DOHH2 (cell line): ENCODE measurements around the gene ART5.

Experiments
- H3F3A ChIP-seq: fragments of 200-600 bp; sonication (generic), shearing (Covaris generic); 2 replicates; pipeline ENCODE4 v1.6.0; 2016; ENCODE audit warnings: antibody characterized with exemption, mild to moderate bottlenecking; ENCODE audit not compliant: control insufficient read depth, insufficient read depth
- H3K27ac ChIP-seq: fragments of 200-600 bp; sonication (generic); 2 replicates; pipeline ENCODE4 v1.5.1; 2014; ENCODE audit warnings: low read depth, mild to moderate bottlenecking, low read length, moderate library complexity
- H3K27me3 ChIP-seq: fragments of 200-600 bp; sonication (generic); 2 replicates; pipeline ENCODE4 v1.6.1; 2014; ENCODE audit warnings: mild to moderate bottlenecking, low read length, mixed read lengths; ENCODE audit not compliant: control insufficient read depth
- H3K36me3 ChIP-seq: fragments of 200-600 bp; sonication (generic); 2 replicates; pipeline ENCODE4 v1.6.1; 2014; ENCODE audit warnings: mild to moderate bottlenecking, low read length, moderate library complexity, mixed read lengths; ENCODE audit not compliant: control insufficient read depth
- H3K4me1 ChIP-seq: fragments of 200-600 bp; sonication (generic); 2 replicates; pipeline ENCODE4 v1.6.1; 2014; ENCODE audit warnings: mild to moderate bottlenecking, low read length, mixed read lengths; ENCODE audit not compliant: control insufficient read depth
- H3K4me2 ChIP-seq: fragments of 200-600 bp; sonication (generic); 2 replicates; pipeline ENCODE4 v1.6.0; 2014; ENCODE audit warnings: mild to moderate bottlenecking, low read length, moderate library complexity
- H3K4me3 ChIP-seq: fragments of 200-600 bp; sonication (generic); 2 replicates; pipeline ENCODE4 v1.5.1; 2014; ENCODE audit warnings: mild to moderate bottlenecking, low read length, mixed read lengths
- H3K79me2 ChIP-seq: fragments of 200-600 bp; sonication (generic); 2 replicates; pipeline ENCODE4 v1.6.1; 2014; ENCODE audit warnings: mild to moderate bottlenecking, low read length, mixed read lengths; ENCODE audit not compliant: control insufficient read depth
- H3K9me2 ChIP-seq: fragments of 200-600 bp; sonication (generic); replicated peaks from 2 replicates; pipeline ENCODE4 v1.6.1; 2014; ENCODE audit warnings: mild to moderate bottlenecking, low read length, mixed read lengths; ENCODE audit not compliant: control insufficient read depth
- H3K9me3 ChIP-seq: fragments of 200-600 bp; sonication (generic); 2 replicates; pipeline ENCODE4 v1.6.1; 2014; ENCODE audit warnings: antibody characterized with exemption, low read length, mixed read lengths; ENCODE audit not compliant: control insufficient read depth, insufficient read depth
- H4K20me1 ChIP-seq: fragments of 200-600 bp; sonication (generic); 2 replicates; pipeline ENCODE4 v1.6.0; 2014; ENCODE audit warnings: low read depth, mild to moderate bottlenecking, antibody characterized with exemption, low read length, moderate library complexity; ENCODE audit not compliant: control insufficient read depth, insufficient read depth
- CTCF ChIP-seq: fragments of 200-600 bp; sonication (generic); IDR thresholded peaks from one replicate; pipeline ENCODE4 v1.5.1; 2014; ENCODE audit warnings: antibody characterized with exemption, mild to moderate bottlenecking, low read depth, low read length; ENCODE audit not compliant: poor library complexity, severe bottlenecking
- EZH2phosphoT487 ChIP-seq: fragments of 200-600 bp; sonication (generic); IDR thresholded peaks from 2 replicates; pipeline ENCODE4 v1.6.1; 2017; ENCODE audit warnings: borderline replicate concordance, mild to moderate bottlenecking, antibody characterized with exemption, low read length, moderate library complexity, mixed read lengths

The ART5 gene

GRCh38 chr11:3671334-3672254 is 29.8 kb upstream of the ART5 start, which contains the start of gene CHRNA10:
TSS of gene CHRNA10 (minus strand) at chr11:3671384. CDS start at chr11:3671312, 72 bp downstream.
- Histone ChIP-seq H3K27ac (no peak within 1 kb of the TSS), H3K36me3 (peaks cover 59% of the 10 kb centered on the region), H3F3A (no peaks in the 10 kb centered on the region)

GRCh38 chr11:3669742-3670183 is 28.0 kb upstream of the ART5 start:
- no peaks in the 10 kb centered on the region for H3K4me1 ChIP-seq
- peaks cover 54% of the 10 kb centered on the region for H3K36me3 ChIP-seq
- H3K4me3 ChIP-seq, result no peak overlapping the region
- no peaks in the 10 kb centered on the region for H3F3A ChIP-seq
- H3K27me3 ChIP-seq, result no peaks in the 10 kb centered on the region
- H4K20me1 ChIP-seq, result no peaks in the 10 kb centered on the region
- H3K9me2 ChIP-seq, result no peaks in the 10 kb centered on the region
- H3K79me2 ChIP-seq, result no peaks in the 10 kb centered on the region
- H3K27ac ChIP-seq, result no peak overlapping the region
- TF ChIP-seq EZH2phosphoT487 (no peak), CTCF (no peak)
- H3K9me3 ChIP-seq, result no peaks in the 10 kb centered on the region
- H3K4me2 ChIP-seq, result no peak overlapping the region

More at GRCh38 chr11:3671334-3672254, 29.8 kb upstream of the ART5 start, which contains the start of gene CHRNA10:
- TF ChIP-seq CTCF (no peak), EZH2phosphoT487 (no peak)
- Histone ChIP-seq H3K4me2 (no peak within 1 kb of the TSS), H3K4me3 (no peak within 1 kb of the TSS), H3K79me2 (no peaks in the 10 kb centered on the region), H3K4me1 (no peaks in the 10 kb centered on the region), H3K9me2 (no peaks in the 10 kb centered on the region), H3K9me3 (no peaks in the 10 kb centered on the region), H4K20me1 (no peaks in the 10 kb centered on the region), H3K27me3 (no peaks in the 10 kb centered on the region)

- H3K27me3 ChIP-seq, result no peaks in the 10 kb centered on the region
- TF ChIP-seq EZH2phosphoT487 (no peak), CTCF (no peak)
- no peaks in the 10 kb centered on the region for H3K4me1 ChIP-seq
- H3K9me3 ChIP-seq, result no peaks in the 10 kb centered on the region
- no peaks in the 10 kb centered on the region for H3F3A ChIP-seq
- no peak overlapping the region for H3K4me3 ChIP-seq
- no peaks in the 10 kb centered on the region for H3K9me2 ChIP-seq
- no peaks in the 10 kb centered on the region for H4K20me1 ChIP-seq
- no peak overlapping the region for H3K4me2 ChIP-seq
- no peaks in the 10 kb centered on the region for H3K79me2 ChIP-seq
- peaks cover 48% of the 10 kb centered on the region for H3K36me3 ChIP-seq
- H3K27ac ChIP-seq, result no peak overlapping the region
Observed at GRCh38 chr11:3669128-3669527, 27.3 kb upstream of the ART5 start.
